HG03575 (cell line): Measurements from ENCODE around the gene KDM2B.

Experiments used
- ATAC-seq: cut with Tn5 transposase; IDR thresholded peaks from one replicate; pipeline ENCODE4 v1.9.1; 2021; ENCODE audit not compliant: unreplicated experiment, insufficient number of reproducible peaks, low FRiP score; ENCODE audit errors: extremely low read depth

KDM2B gene

GRCh38 chr12:121568971-121569751 is 11.7 kb downstream of the KDM2B start:
- no peak for ATAC-seq

- ATAC-seq = no peak
These were observed 12.3 kb downstream of the KDM2B start for GRCh38 chr12:121568518-121568917.

- ATAC-seq = no peak
These were observed 15.7 kb downstream of the KDM2B start for GRCh38 chr12:121565076-121565475.

- no peak for ATAC-seq
These were observed 18.3 kb downstream of the KDM2B start for GRCh38 chr12:121562488-121562887.

- ATAC-seq = no peak
These were observed 19.8 kb downstream of the KDM2B start for GRCh38 chr12:121561009-121561395.

- no peak for ATAC-seq
These were observed 20.3 kb downstream of the KDM2B start for GRCh38 chr12:121560392-121561008.

GRCh38 chr12:121558956-121559355 is 21.9 kb downstream of the KDM2B start:
- ATAC-seq = no peak

- no peak for ATAC-seq
These were observed 29.7 kb downstream of the KDM2B start for GRCh38 chr12:121550974-121551634.

- no peak for ATAC-seq
These were observed 31.7 kb downstream of the KDM2B start for GRCh38 chr12:121549075-121549474.

- ATAC-seq = no peak
These were observed 35.3 kb downstream of the KDM2B start for GRCh38 chr12:121545480-121545879.

- ATAC-seq = no peak
These were observed 37.0 kb downstream of the KDM2B start for GRCh38 chr12:121543786-121544185.

GRCh38 chr12:121539908-121540307 is 40.9 kb downstream of the KDM2B start:
- no peak for ATAC-seq

GRCh38 chr12:121538699-121539061 is 42.1 kb downstream of the KDM2B start:
- no peak for ATAC-seq

GRCh38 chr12:121537814-121538698 is 42.8 kb downstream of the KDM2B start:
- no peak for ATAC-seq

- no peak for ATAC-seq
These were observed 43.7 kb downstream of the KDM2B start for GRCh38 chr12:121536899-121537813.

- no peak for ATAC-seq
These were observed 44.5 kb downstream of the KDM2B start for GRCh38 chr12:121536054-121536898.
